Hepatocyte (in vitro differentiated cells): Measurements from ENCODE around the gene CASKIN2. TPM values are rescaled to one million over a fixed set of nuclear protein-coding genes. Genes with fewer than 3 reads are reported as not detected.

Experiments used
- DNase-seq: peaks from one replicate; pipeline ENCODE4 v3.0.0-alpha.2; 2016; ENCODE audit warnings: low spot score
- H2AFZ ChIP-seq: fragments of 200-600 bp; sonication (generic); 2 replicates; pipeline ENCODE4 v1.6.0; 2016; ENCODE audit warnings: antibody characterized with exemption, mild to moderate bottlenecking
- H3K27ac ChIP-seq: fragments of 200-600 bp; sonication (generic); 2 replicates; pipeline ENCODE4 v1.5.1; 2016; ENCODE audit warnings: mild to moderate bottlenecking
- H3K27me3 ChIP-seq: fragments of 200-600 bp; sonication (generic); 2 replicates; pipeline ENCODE4 v1.6.1; 2016
- H3K36me3 ChIP-seq: fragments of 200-600 bp; sonication (generic); replicated peaks from 2 replicates; pipeline ENCODE4 v1.5.1; 2016; ENCODE audit warnings: low read depth; ENCODE audit not compliant: insufficient read depth
- H3K4me1 ChIP-seq: fragments of 200-600 bp; sonication (generic); 2 replicates; pipeline ENCODE4 v1.5.1; 2016; ENCODE audit warnings: mild to moderate bottlenecking, moderate library complexity; ENCODE audit not compliant: insufficient read depth
- H3K4me2 ChIP-seq: fragments of 200-600 bp; sonication (generic); 2 replicates; pipeline ENCODE4 v1.6.0; 2016
- H3K4me3 ChIP-seq: fragments of 200-600 bp; sonication (generic); 2 replicates; pipeline ENCODE4 v1.5.1; 2016; ENCODE audit warnings: mild to moderate bottlenecking
- H3K79me2 ChIP-seq: fragments of 200-600 bp; sonication (generic); 2 replicates; pipeline ENCODE4 v1.6.0; 2017; ENCODE audit warnings: mild to moderate bottlenecking
- H3K9me2 ChIP-seq: fragments of 200-600 bp; sonication (generic); replicated peaks from 2 replicates; pipeline ENCODE4 v1.6.0; 2017; ENCODE audit warnings: mild to moderate bottlenecking; ENCODE audit not compliant: insufficient read depth
- H3K9me3 ChIP-seq: fragments of 200-600 bp; sonication (generic); 2 replicates; pipeline ENCODE4 v1.5.1; 2016; ENCODE audit warnings: low read depth, mild to moderate bottlenecking
- H4K20me1 ChIP-seq: fragments of 200-600 bp; sonication (generic); 2 replicates; pipeline ENCODE4 v1.6.0; 2016; ENCODE audit warnings: mild to moderate bottlenecking; ENCODE audit not compliant: insufficient read depth, poor library complexity, severe bottlenecking
- EZH2 ChIP-seq: fragments of 200-600 bp; sonication (generic); IDR thresholded peaks from 2 replicates; pipeline ENCODE4 v1.6.1; 2016; ENCODE audit warnings: antibody characterized with exemption, mild to moderate bottlenecking, borderline replicate concordance
- EZH2phosphoT487 ChIP-seq: fragments of 200-600 bp; sonication (generic); IDR thresholded peaks from one replicate; pipeline ENCODE4 v1.6.1; 2018; ENCODE audit warnings: antibody characterized with exemption, mild to moderate bottlenecking, low read depth, moderate library complexity; ENCODE audit not compliant: unreplicated experiment, severe bottlenecking
- WGBS: methylation state at CpG from one replicate; pipeline ENCODE4 v1.1.6; 2016; ENCODE audit warnings: low lambda C conversion rate; ENCODE audit errors: missing lambda C conversion rate; 5-methylcytosine and 5-hydroxymethylcytosine counted together
- polyA plus RNA-seq: library from polyadenylated mRNA; unstranded; fragments of >200 nt; fragmentation: Nextera tagmentation; extraction: Ambion mirVana; gene quantifications from 2 replicates; pipeline ENCODE4 v1.2.1, GENCODE V29; 2016
- total RNA-seq: library from RNA; depleted of rRNA; stranded (reverse); fragments of >200 nt; gene quantifications from 2 replicates; pipeline ENCODE4 v1.2.3, GENCODE V29; 2014
- TF ChIP-seq, protein P1 (sequence below): fragments of 200-600 bp; sonication (generic); IDR thresholded peaks from 2 replicates; pipeline ENCODE4 v1.5.1; 2016; ENCODE audit warnings: antibody characterized with exemption, mild to moderate bottlenecking; ENCODE audit not compliant: poor library complexity

CASKIN2 gene
- total and polyA plus RNA-seq, 2 experiments from 2014 or later = 9.8 to 16.2 TPM

GRCh38 chr17:75488693-75489510, 26.4 kb downstream of the CASKIN2 start:
- TF ChIP-seq EZH2phosphoT487 (no peak), EZH2 (no peak)
- TF ChIP-seq, protein P1, sequence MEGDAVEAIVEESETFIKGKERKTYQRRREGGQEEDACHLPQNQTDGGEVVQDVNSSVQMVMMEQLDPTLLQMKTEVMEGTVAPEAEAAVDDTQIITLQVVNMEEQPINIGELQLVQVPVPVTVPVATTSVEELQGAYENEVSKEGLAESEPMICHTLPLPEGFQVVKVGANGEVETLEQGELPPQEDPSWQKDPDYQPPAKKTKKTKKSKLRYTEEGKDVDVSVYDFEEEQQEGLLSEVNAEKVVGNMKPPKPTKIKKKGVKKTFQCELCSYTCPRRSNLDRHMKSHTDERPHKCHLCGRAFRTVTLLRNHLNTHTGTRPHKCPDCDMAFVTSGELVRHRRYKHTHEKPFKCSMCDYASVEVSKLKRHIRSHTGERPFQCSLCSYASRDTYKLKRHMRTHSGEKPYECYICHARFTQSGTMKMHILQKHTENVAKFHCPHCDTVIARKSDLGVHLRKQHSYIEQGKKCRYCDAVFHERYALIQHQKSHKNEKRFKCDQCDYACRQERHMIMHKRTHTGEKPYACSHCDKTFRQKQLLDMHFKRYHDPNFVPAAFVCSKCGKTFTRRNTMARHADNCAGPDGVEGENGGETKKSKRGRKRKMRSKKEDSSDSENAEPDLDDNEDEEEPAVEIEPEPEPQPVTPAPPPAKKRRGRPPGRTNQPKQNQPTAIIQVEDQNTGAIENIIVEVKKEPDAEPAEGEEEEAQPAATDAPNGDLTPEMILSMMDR = no peak
- H3K79me2 ChIP-seq = peaks cover 8% of the 10 kb centered on the region
- H3K4me1 ChIP-seq = no peaks in the 10 kb centered on the region
- H3K4me3 ChIP-seq = no peak overlapping the region
- no peaks in the 10 kb centered on the region for H3K27me3 ChIP-seq
- H3K4me2 ChIP-seq = no peak overlapping the region
- no peaks in the 10 kb centered on the region for H3K36me3 ChIP-seq
- H4K20me1 ChIP-seq = peaks cover 11% of the 10 kb centered on the region
- H3K27ac ChIP-seq = no peak overlapping the region
- H3K9me2 ChIP-seq = no peaks in the 10 kb centered on the region
- no peak for DNase-seq
- 96% methylated on average over 22 of the region's 24 CpGs for WGBS
- no peaks in the 10 kb centered on the region for H3K9me3 ChIP-seq
- no peak overlapping the region for H2AFZ ChIP-seq

DNA sequence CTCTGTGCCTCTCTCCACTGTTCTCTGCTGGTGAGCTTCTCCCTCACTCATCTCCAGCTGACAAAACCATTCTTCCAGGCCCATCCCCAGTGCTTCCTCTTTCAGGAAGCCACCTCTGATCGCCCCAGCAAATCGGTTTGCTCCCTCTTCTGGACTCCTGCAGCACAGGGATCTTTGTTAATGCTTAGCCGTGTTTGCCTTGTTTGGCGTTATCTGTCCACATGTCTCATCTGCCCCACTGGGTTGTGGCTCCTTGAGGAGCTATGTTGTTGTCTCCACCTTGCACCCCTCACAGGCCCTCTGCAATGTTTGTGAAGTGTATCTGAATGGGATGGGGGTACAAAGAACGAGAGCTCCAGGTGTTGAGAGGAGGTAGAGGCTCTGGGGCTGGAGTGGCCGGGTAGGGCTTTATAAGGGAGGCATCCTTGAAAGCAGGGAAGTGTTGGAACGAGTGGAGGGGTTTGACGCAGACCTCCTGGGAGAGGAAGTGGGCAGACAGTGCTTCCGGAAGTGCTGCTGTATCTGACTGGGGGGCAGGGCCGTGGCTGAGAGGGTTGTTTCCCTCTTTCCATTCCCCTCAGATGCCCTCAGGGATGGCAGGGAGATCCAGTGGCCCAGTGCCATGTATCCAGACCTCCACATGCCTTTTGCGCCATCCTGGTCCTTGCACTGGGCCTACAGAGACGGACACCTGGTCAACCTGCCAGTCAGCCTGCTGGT, 27.8 kb downstream of the CASKIN2 start:
- no peak overlapping the region for H2AFZ ChIP-seq
- no peaks in the 10 kb centered on the region for H3K9me3 ChIP-seq
- H3K27ac ChIP-seq = no peak overlapping the region
- DNase-seq = no peak
- no peaks in the 10 kb centered on the region for H3K9me2 ChIP-seq
- no peaks in the 10 kb centered on the region for H3K4me1 ChIP-seq
- no peak overlapping the region for H3K4me3 ChIP-seq
- H3K36me3 ChIP-seq = no peaks in the 10 kb centered on the region
- TF ChIP-seq EZH2 (no peak), EZH2phosphoT487 (no peak)
- TF ChIP-seq, protein P1 = no peak
- 83% methylated on average over 12 of the region's 12 CpGs for WGBS
- H3K4me2 ChIP-seq = no peak overlapping the region
- peaks cover 11% of the 10 kb centered on the region for H4K20me1 ChIP-seq
- peaks cover 19% of the 10 kb centered on the region for H3K79me2 ChIP-seq
- H3K27me3 ChIP-seq = no peaks in the 10 kb centered on the region

GRCh38 chr17:75486951-75487350, 28.4 kb downstream of the CASKIN2 start:
- TF ChIP-seq EZH2 = no peak
- no peak for TF ChIP-seq EZH2phosphoT487
- TF ChIP-seq, protein P1 = no peak
- Histone ChIP-seq H2AFZ (no peak overlapping the region), H3K4me3 (no peak overlapping the region), H3K9me2 (no peaks in the 10 kb centered on the region), H3K79me2 (peaks cover 24% of the 10 kb centered on the region), H3K36me3 (no peaks in the 10 kb centered on the region), H3K4me1 (peaks cover 5% of the 10 kb centered on the region), H4K20me1 (peaks cover 12% of the 10 kb centered on the region), H3K4me2 (no peak overlapping the region), H3K9me3 (no peaks in the 10 kb centered on the region), H3K27ac (no peak overlapping the region), H3K27me3 (no peaks in the 10 kb centered on the region)
- DNase-seq = no peak
- 97% methylated on average over 5 of the region's 5 CpGs for WGBS
